SU-DHL-6 (cell line): ENCODE measurements around the gene PTDSS2.

Experiments used
- EZH2phosphoT487 ChIP-seq: fragments of 200-600 bp; sonication (generic), shearing (Covaris generic); conservative IDR thresholded peaks from 2 replicates; pipeline ENCODE4 v1.6.1; 2018; ENCODE audit warnings: mild to moderate bottlenecking, antibody characterized with exemption, low read length, moderate library complexity, mixed read lengths
- TF ChIP-seq, protein P1 (sequence below): fragments of 200-600 bp; sonication (generic); IDR thresholded peaks from one replicate; pipeline ENCODE4 v1.5.1; 2017; ENCODE audit warnings: antibody characterized with exemption, mild to moderate bottlenecking, low read length, moderate library complexity; ENCODE audit not compliant: insufficient read depth, poor library complexity, severe bottlenecking

DNA sequence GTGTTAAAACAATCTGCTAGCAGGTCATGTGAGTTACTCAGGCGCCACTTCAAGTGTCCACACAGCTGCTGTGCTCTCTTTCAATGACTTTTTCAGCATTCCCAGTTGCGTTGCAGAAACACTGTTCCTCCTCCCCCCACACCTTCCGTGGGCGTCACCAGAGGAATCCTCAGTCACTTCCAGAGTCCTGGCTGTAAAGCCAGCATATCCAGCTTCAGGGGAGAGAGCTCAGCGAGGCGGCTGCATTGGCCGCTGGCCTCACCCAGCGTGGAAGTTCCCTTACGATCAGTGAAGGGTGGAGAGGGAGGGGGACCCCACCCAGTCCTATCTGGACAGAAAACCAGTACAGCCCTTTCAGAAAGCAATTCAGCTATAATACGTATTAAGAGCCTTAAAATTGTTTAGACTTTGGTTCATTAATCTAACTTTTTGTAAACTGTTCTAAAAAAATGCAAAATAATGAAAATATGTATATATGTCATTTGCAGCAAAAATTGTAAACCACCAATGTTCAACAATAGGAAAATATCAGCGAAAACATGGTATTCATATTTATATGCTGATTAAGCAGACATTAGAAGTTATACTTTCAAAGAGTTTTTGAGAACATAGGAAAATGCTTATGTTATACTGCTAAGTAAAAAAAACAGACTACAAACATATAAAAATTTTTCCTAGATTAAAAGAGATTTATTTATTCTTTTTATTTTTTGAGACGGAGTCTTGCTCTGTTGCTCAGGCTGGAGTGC lies 5.5 kb upstream of the PTDSS2 start:
- no peak for TF ChIP-seq EZH2phosphoT487
- TF ChIP-seq, protein P1, sequence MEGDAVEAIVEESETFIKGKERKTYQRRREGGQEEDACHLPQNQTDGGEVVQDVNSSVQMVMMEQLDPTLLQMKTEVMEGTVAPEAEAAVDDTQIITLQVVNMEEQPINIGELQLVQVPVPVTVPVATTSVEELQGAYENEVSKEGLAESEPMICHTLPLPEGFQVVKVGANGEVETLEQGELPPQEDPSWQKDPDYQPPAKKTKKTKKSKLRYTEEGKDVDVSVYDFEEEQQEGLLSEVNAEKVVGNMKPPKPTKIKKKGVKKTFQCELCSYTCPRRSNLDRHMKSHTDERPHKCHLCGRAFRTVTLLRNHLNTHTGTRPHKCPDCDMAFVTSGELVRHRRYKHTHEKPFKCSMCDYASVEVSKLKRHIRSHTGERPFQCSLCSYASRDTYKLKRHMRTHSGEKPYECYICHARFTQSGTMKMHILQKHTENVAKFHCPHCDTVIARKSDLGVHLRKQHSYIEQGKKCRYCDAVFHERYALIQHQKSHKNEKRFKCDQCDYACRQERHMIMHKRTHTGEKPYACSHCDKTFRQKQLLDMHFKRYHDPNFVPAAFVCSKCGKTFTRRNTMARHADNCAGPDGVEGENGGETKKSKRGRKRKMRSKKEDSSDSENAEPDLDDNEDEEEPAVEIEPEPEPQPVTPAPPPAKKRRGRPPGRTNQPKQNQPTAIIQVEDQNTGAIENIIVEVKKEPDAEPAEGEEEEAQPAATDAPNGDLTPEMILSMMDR, result no peak
